Fibroblast of lung (primary cell): Measurements from ENCODE around the gene ROPN1L.

ENCODE experiments used
- EZH2 ChIP-seq: IDR thresholded peaks from 2 replicates; pipeline ENCODE4 v1.5.1; 2012; ENCODE audit warnings: low read length, control low read depth, mild to moderate bottlenecking; ENCODE audit errors: missing control alignments
- TF ChIP-seq, protein P1 (sequence below), 2 donors: IDR thresholded peaks in 1 of 2; conservative IDR thresholded peaks in 1 of 2; 1 replicate in 1 of 2; 2 replicates in 1 of 2; pipeline ENCODE4 v1.5.1; 2011 to 2012; ENCODE audit warnings: low read length in 2 of 2, control low read depth in 1 of 2, inconsistent platforms in 1 of 2, low read depth in 1 of 2, mild to moderate bottlenecking in 1 of 2

DNA sequence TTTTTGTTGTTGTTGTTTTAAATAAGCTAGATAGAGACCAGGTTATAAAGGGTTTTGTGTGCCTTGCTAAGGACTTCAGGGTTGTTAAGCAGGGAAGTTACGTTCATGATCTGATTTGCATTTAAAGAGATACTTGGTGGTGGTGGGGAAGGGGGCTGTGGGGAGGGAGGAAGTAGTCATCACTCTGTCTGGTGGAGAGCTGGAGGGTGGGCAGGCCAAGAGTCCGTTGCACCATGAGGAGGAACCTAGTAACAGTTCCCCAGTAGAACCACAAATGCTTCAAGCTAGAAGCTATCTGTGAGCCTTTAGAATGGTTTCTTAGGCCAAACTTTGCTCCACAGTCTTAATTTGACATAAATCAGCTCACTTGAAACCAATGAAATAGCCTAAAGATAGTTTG lies 18.7 kb upstream of the ROPN1L start:
- TF ChIP-seq, protein P1, sequence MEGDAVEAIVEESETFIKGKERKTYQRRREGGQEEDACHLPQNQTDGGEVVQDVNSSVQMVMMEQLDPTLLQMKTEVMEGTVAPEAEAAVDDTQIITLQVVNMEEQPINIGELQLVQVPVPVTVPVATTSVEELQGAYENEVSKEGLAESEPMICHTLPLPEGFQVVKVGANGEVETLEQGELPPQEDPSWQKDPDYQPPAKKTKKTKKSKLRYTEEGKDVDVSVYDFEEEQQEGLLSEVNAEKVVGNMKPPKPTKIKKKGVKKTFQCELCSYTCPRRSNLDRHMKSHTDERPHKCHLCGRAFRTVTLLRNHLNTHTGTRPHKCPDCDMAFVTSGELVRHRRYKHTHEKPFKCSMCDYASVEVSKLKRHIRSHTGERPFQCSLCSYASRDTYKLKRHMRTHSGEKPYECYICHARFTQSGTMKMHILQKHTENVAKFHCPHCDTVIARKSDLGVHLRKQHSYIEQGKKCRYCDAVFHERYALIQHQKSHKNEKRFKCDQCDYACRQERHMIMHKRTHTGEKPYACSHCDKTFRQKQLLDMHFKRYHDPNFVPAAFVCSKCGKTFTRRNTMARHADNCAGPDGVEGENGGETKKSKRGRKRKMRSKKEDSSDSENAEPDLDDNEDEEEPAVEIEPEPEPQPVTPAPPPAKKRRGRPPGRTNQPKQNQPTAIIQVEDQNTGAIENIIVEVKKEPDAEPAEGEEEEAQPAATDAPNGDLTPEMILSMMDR (conservative IDR thresholded peaks at IDR 0.05 in 1 of 2, IDR thresholded peaks at IDR 0.05 in 1 of 2; ENCODE audit: low read depth in 1 of 2, low read length in 2 of 2) = no peak
- no peak for TF ChIP-seq EZH2
